ENCODE measurements around the gene CDH15. TPM values are rescaled to one million over a fixed set of nuclear protein-coding genes. Genes with fewer than 3 reads are reported as not detected.

Gene CDH15
- total RNA-seq, 1 experiment from 2014 or later = 0.46 TPM

- no peak for TF ChIP-seq ELF4 (CRISPR knock-in tag; IDR thresholded peaks at IDR 0.05; ENCODE audit: low read depth)
- no peak for TF ChIP-seq NFE2L1 (CRISPR knock-in tag; IDR thresholded peaks at IDR 0.05)
- no peak for TF ChIP-seq ETV6 (CRISPR knock-in tag; IDR thresholded peaks at IDR 0.05)
- TF ChIP-seq PRDM15 (CRISPR knock-in tag; IDR thresholded peaks at IDR 0.05) = no peak
- no peak for TF ChIP-seq GABPB1 (CRISPR knock-in tag; IDR thresholded peaks at IDR 0.05)
- TF ChIP-seq TEAD4 (CRISPR knock-in tag; IDR thresholded peaks at IDR 0.05) = no peak
- no peak for TF ChIP-seq CREM (CRISPR knock-in tag; IDR thresholded peaks at IDR 0.05)
- TF ChIP-seq ZNF425 (CRISPR knock-in tag; conservative IDR thresholded peaks at IDR 0.05) = no peak
- TF ChIP-seq MYBL2 (CRISPR knock-in tag; IDR thresholded peaks at IDR 0.05) = no peak
- no peak for TF ChIP-seq PREB (CRISPR knock-in tag; IDR thresholded peaks at IDR 0.05; ENCODE audit: borderline replicate concordance)
- no peak for TF ChIP-seq MLX (CRISPR knock-in tag; IDR thresholded peaks at IDR 0.05)
Measured at GRCh38 chr16:89172528-89173173, 1.1 kb downstream of the CDH15 start (continued).

GRCh38 chr16:89173174-89173921 is 1.8 kb downstream of the CDH15 start:
- Mint-ChIP-seq H3K4me3 (peak overlapping the region; percentile 20; the same call in 1 of the 2 replicates), H3K36me3 (no peaks in the 10 kb centered on the region), H3K27ac (no peak overlapping the region), H3K27me3 (ENCODE audit: low read depth) (peaks cover 6% of the 10 kb centered on the region; the same call in 1 of the 2 replicates), H3K4me1 (peaks cover 12% of the 10 kb centered on the region), H3K9me3 (no peaks in the 10 kb centered on the region)
- CTCF ChIA-PET = interaction anchor here (1.0 to 2.8 kb wide), 7 partner anchors 11 to 436 kb away, joined by 3 to 14 read pairs (median 6); partner anchors contain the start of gene APRT
- POLR2A ChIA-PET = interaction anchor here (1.6 kb wide), 1 partner anchor 26 kb away, joined by 4 read pairs; no protein-coding TSS in a partner anchor
- DNase-seq (ENCODE audit: low spot score) (no peak), ATAC-seq (no peak)
- TF ChIP-seq ZNF532 (CRISPR knock-in tag; IDR thresholded peaks at IDR 0.05; ENCODE audit: borderline replicate concordance) = no peak
- no peak for TF ChIP-seq ZNF138 (CRISPR knock-in tag; conservative IDR thresholded peaks at IDR 0.05)
- no peak for TF ChIP-seq NR2C2 (CRISPR knock-in tag; IDR thresholded peaks at IDR 0.05)
- no peak for TF ChIP-seq ZBTB43 (CRISPR knock-in tag; IDR thresholded peaks at IDR 0.05)
- no peak for TF ChIP-seq FOXJ3 (CRISPR knock-in tag; IDR thresholded peaks at IDR 0.05; ENCODE audit: borderline replicate concordance)
- no peak for TF ChIP-seq EMX1 (CRISPR knock-in tag; IDR thresholded peaks at IDR 0.05)
- TF ChIP-seq OVOL2 (CRISPR knock-in tag; IDR thresholded peaks at IDR 0.05; ENCODE audit: borderline replicate concordance) = no peak
- TF ChIP-seq USF2 (CRISPR knock-in tag; IDR thresholded peaks at IDR 0.05) = no peak
- no peak for TF ChIP-seq FOXK1 (CRISPR knock-in tag; IDR thresholded peaks at IDR 0.05)
- TF ChIP-seq NR3C1 (CRISPR knock-in tag; conservative IDR thresholded peaks at IDR 0.05; ENCODE audit: low read depth) = no peak

Data from WTC11 (cell line).